ENCODE results near the gene TMC3.

- TF ChIP-seq EZH2phosphoT487 (IDR thresholded peaks at IDR 0.05; ENCODE audit: low read depth, severe bottlenecking, unreplicated experiment): no peak
- TF ChIP-seq, protein P1, sequence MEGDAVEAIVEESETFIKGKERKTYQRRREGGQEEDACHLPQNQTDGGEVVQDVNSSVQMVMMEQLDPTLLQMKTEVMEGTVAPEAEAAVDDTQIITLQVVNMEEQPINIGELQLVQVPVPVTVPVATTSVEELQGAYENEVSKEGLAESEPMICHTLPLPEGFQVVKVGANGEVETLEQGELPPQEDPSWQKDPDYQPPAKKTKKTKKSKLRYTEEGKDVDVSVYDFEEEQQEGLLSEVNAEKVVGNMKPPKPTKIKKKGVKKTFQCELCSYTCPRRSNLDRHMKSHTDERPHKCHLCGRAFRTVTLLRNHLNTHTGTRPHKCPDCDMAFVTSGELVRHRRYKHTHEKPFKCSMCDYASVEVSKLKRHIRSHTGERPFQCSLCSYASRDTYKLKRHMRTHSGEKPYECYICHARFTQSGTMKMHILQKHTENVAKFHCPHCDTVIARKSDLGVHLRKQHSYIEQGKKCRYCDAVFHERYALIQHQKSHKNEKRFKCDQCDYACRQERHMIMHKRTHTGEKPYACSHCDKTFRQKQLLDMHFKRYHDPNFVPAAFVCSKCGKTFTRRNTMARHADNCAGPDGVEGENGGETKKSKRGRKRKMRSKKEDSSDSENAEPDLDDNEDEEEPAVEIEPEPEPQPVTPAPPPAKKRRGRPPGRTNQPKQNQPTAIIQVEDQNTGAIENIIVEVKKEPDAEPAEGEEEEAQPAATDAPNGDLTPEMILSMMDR (IDR thresholded peaks at IDR 0.05; ENCODE audit: poor library complexity): no peak
- TF ChIP-seq EZH2 (IDR thresholded peaks at IDR 0.05; ENCODE audit: borderline replicate concordance): no peak
Observed at GRCh38 chr15:81418444-81418843, 44.4 kb upstream of the TMC3 start.

Measured in hepatocyte (in vitro differentiated cells).